Stimulated activated CD8-positive, alpha-beta memory T cell treated with anti-CD3 and anti-CD28 coated beads, Interleukin-4, amount 100 ng/mL, for 24 hours (primary cell): Measurements from ENCODE around the gene PRR7.
A peak's percentile ranks its signal among the peaks of the same experiment; 100 is the strongest.

Source experiments
- DNase-seq: peaks from one replicate; pipeline ENCODE4 v3.0.0-alpha.2; 2020; ENCODE audit warnings: low read depth

PRR7 gene

GRCh38 chr5:177499842-177500241 is 53.2 kb downstream of the PRR7 start:
- DNase-seq, result no peak

- peak; percentile 79 for DNase-seq
These were observed 54.3 kb downstream of the PRR7 start for GRCh38 chr5:177500685-177501522.

GRCh38 chr5:177501874-177502678 is 55.5 kb downstream of the PRR7 start:
- DNase-seq, result no peak

- DNase-seq, result no peak
These were observed 56.3 kb downstream of the PRR7 start for GRCh38 chr5:177502886-177503285.

- no peak for DNase-seq
These were observed 56.9 kb downstream of the PRR7 start for GRCh38 chr5:177503351-177504085.

GRCh38 chr5:177504086-177505056 is 57.8 kb downstream of the PRR7 start:
- no peak for DNase-seq

GRCh38 chr5:177505075-177505474 is 58.5 kb downstream of the PRR7 start:
- DNase-seq, result no peak
